Daoy (cell line): ENCODE data around the gene OR2B6. TPM values are rescaled to one million over a fixed set of nuclear protein-coding genes. Genes with fewer than 3 reads are reported as not detected.
A peak's percentile ranks its signal among the peaks of the same experiment; 100 is the strongest.

Source experiments
- DNase-seq: peaks from one replicate; pipeline ENCODE4 v3.0.0-alpha.2; 2015; ENCODE audit warnings: low read depth
- total RNA-seq: library from RNA; depleted of rRNA; stranded (reverse); fragments of >200 nt; shearing (Covaris generic); gene quantifications from 2 replicates; pipeline ENCODE4 v1.2.3, GENCODE V29; 2014; rRNA removed

OR2B6 gene
- total RNA-seq, 1 experiment from 2014 or later = 1.1 TPM

DNA sequence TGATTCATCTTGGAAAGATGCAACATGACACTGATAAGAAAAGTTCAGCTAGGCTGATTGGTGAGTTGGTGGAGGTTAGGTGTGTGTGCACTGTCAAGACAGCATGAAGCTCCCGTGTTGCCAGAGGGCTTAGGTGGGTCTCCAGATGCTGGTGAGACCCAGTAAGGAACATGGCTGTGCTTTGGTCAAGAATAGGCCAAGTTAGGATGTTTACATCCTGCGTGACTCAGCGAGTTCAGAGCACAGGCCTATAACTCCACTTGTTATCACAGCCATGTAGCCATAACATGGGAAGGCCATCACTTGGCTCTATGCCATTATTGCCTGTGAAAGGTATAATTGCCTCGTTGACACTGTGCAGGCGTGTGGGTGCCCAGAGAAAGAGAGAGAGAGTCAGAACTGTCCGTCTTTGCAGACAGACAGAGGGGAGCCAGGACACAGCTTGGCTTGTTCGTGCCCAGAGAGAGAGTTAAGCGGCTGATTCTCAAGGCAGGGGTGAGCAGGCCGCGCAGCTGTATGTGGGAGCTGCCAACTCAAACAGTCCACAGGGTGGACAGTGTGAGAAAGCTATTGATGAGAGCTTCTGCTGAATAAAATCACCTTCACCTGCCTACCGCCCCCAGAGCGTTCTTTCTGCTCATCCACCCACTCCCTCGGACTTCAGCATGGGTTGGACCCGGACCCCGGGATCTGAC is 43.5 kb downstream of the OR2B6 start:
- no peak for DNase-seq

DNA sequence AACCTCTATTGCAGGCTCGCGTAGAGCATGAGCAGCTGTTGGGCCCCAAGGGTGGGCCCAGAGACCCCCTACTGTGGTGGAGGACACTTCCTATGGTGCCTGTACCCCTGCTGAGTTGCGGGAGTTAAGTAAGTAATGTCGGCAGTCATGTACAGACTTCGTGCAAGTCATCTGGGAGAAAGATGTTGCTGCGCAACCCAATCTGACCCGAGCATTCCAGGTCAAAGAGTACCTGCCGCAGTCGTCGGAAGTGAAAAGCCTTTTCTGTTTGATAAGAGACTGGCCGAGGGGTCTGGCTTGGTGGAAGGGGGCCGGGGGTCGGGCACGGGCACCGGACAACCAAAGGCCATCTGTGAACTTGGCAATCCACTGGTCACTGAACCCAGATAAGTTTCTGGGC is 44.3 kb downstream of the OR2B6 start:
- DNase-seq = no peak

DNA sequence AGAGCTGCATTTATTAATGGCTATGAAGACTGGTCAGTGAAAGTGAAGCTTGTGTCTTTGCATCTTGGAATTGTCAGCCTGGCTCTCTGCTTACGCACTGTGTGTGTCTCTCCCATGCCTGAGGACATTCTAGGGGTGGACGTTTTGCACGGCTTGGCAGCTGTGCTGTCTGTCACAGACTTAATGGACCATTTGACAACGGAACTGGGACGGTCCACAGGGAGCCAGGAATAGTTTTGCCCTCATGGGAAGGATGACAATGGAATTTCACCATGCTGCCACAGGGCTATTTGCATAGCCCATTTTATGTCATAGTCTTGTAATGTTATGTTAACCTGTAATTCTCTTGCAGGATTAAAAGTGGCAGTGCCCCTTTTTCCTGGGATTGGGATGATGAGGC is 44.7 kb downstream of the OR2B6 start:
- DNase-seq = no peak

DNA sequence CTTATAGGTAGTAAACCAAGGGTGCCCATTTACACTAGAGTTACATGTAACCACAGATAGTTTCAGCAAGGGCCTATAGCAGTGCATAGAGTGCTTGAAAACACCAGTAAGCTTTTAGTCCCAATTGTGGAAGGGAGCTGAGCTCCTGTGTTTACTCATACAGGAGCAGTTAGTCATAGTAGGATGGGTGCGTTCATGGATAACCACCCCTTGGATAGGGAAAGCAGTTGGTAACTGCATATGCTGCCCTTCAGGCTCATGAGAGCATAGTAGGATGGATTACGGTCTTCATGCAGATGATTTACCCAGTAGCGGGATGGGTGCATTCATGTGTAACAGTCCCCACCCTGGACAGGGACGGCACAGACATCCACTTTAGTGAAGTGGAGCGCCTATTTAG is 45.1 kb downstream of the OR2B6 start:
- peak; percentile 17 for DNase-seq

DNA sequence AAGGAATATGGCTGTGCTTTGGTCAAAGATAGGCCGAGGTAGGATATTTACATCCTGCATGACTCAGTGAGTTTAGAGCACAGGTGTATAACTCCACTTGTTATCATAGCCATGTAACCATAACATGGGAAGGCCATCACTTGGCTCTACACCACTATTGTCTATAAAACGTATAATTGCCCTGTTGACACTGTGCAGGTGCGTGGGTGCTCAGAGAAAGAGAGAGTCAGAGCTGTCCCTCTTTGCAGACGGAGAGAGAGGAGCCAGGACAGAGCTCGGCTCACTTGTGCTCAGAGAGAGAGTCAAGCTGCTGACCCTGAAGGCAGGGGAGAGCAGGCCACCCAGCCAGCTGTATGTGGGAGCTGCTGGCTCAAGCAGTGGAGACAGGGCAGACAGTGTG is 46.0 kb downstream of the OR2B6 start:
- no peak for DNase-seq

DNA sequence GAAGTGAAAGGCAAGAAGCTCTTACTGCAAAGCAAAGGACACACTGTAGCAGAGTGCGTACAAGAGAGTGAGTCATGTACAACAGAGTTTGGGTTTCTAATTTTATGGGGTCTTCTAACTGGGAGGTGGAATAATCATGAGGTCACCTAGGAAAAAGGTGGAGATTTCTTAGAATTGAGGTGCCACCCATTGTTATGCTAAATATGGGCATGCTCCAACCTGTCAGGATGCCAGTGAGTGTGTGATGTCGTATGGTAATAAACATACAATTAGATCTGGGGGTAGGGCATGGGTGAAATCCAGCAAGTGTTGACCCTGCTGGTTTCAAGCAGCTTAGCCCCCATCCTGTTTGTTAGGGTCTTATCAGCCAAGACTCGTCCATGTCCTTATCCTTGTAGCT is 46.6 kb downstream of the OR2B6 start:
- DNase-seq = no peak

DNA sequence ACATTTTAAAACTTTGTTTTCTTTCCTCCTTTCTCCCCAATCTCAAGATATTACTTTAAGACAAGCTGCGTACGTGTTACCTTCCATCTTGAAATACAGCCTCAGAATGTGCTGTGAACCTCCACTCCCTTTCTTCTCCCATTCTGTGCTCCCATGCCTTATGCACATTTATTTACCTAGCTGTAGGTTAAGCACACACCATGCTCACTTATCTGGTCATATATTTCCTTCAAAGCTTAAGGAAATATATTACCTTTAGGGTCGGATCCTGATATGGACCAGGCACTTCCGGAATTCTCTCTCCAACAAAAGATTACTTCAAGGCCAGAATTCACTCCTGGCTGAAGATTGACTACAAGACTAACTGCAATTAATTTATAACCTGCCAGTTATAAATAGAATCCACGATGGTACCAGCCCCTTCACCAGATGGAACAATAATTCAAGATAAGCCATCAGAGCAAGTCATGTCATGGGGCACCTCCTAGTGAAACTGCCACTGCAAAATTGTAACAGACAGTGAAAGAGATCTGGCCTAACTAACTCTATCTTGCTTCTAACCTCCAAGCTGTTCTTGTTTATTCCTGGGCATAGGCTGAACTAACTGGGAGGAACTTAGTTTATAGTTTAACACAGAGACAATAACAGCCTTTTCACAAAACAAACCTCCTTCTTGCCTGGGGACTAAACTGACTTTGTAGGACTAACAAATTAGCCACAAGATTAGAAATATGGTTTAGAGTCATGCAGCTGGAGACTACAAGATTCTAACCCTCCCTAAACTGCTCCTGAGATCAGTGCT is 47.5 kb downstream of the OR2B6 start:
- no peak for DNase-seq

DNA sequence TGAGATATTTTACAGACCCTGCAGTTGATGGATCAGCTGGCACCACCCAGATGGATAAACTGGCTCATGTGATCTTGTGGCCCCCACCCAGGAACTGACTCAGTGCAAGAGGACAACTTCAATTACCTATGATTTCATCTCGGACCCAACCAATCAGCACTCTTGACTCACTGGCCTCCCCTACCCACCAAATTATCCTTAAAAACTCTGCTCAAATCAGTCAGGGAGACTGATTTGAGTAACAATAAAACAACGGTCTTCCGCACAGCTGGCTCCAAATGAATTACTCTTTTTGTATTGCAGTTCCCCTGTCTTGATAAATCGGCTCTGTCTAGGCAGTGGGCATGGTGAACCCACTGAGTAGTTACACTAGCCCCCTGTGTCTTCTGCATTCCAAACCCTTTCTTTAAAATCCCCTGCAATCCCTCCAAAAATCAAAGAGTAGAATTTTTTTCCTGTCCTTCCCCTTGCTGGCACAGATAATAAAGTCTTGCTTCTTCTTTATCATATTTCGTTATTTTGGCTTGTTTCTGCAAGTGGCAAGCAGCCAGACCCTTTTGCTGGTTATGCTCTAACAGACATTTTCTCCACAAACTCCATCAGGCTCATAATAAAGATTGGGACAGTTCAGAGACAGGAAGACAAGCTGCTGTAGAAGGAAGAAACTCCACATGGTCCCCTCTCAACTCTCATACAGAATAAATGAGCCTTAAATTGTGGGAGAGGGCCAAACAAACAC is 48.3 kb downstream of the OR2B6 start:
- DNase-seq = peak; percentile 39

DNA sequence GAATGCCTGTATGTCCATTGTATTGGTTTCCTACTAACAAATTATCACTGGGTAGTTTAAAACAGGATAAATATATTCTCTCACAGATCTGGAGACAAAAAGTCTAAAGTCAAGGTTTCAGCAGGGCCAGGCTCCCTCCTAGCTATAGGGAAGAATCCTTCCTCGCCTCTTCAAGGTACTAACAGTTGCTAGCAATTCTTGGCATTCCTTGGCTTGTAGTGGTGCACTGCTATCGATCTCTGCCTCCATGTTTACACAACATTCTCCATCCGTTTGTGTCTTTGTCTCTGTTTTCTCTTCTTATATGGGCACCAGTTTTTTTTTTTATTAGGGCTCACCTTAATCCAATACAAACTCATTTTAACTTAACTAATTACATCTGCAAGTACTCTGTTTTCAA is 48.9 kb downstream of the OR2B6 start:
- DNase-seq = no peak

Other genes starting within 250 kb of the OR2B6 start
- not detected in 2 replicates for gene OR2B2, start 44.8 kb upstream of the OR2B6 start, total RNA-seq
- 0.71 and 2.2 TPM in 2 replicates for gene ZNF165, start 123.3 kb downstream of the OR2B6 start, total RNA-seq
- gene ZSCAN16, start 167.4 kb downstream of the OR2B6 start, total RNA-seq = 3.5 and 4.8 TPM in 2 replicates
- gene ZKSCAN8, start 184.6 kb downstream of the OR2B6 start, total RNA-seq = 11.9 and 16.3 TPM in 2 replicates